ENCODE measurements around the gene RBMS1. TPM values are rescaled to one million over a fixed set of nuclear protein-coding genes. Genes with fewer than 3 reads are reported as not detected.

Gene RBMS1
- total RNA-seq, 2 donors from 2014 or later: 108 to 110 TPM

DNA sequence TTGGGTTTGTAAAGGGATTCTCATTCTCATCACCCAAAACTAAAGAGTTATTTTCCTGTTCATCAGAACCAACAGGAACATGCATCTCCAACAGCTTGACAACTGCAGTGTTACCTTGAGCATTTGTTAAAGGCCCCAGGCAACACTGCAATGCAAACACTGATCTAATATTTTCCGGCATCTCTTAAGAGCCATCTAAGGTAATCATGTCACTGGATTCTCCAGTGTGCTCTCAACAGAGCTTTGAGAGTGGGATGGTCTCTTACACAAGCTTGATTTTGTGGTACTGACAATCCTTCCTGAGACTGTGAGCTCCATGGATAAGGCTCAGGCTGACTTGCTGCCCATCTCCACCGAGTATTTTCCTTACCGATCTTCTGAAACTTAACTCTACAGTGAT is 203.0 kb downstream of the RBMS1 start:
- Mint-ChIP-seq H3K4me3 (no peak overlapping the region), H3K36me3 (ENCODE audit: low read depth) (no peaks in the 10 kb centered on the region), H3K27ac (no peak overlapping the region), H3K27me3 (no peaks in the 10 kb centered on the region), H3K4me1 (peaks cover 19% of the 10 kb centered on the region)
- H3K9me3 ChIP-seq (ENCODE audit: control insufficient read depth, low read length, poor library complexity, severe bottlenecking): no peaks in the 10 kb centered on the region
- DNase-seq (no peak), ATAC-seq (no peak)

DNA sequence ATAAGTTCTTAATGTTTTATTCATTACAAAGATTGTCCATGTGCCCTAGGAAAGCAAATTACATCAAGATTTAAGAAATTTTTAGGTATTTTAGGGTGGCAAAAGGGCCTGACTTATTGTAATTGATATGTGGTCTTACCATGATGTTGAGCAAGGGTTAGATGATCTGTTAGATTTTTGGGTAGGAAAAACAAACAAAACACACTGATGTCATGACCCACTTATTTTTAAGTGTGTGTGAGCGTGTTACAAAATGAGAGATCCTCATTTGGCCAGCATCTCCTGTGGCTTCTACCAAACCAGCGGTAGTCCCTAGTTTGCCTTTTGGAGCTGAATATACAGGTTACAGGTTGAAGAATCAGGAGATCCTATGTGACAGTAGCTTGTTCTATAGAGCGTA is 203.8 kb downstream of the RBMS1 start:
- DNase-seq (no peak), ATAC-seq (no peak)
- Mint-ChIP-seq H3K4me3 (no peak overlapping the region), H3K36me3 (ENCODE audit: low read depth) (no peaks in the 10 kb centered on the region), H3K27ac (peak overlapping the region; percentile 60), H3K4me1 (peaks cover 12% of the 10 kb centered on the region), H3K27me3 (no peaks in the 10 kb centered on the region)
- H3K9me3 ChIP-seq (ENCODE audit: control insufficient read depth, low read length, poor library complexity, severe bottlenecking): no peaks in the 10 kb centered on the region

DNA sequence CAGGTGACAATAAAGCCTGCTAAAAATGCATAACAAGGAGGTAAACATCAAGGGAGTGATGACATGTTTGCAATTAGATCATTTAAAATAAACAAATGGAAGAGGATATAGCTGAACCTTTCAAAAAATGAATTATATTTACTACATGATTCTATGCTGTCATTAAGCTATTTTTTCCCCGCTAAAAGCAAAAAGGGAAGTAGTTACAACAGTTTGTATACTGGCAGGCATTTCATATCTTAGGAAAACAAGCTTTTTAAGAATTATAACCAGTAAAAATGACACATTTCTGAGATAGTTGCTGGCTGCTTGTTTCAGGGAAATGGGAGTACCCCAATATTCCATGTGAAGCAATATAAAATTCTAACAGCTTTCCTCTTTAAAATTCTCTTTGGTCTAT is 204.5 kb downstream of the RBMS1 start:
- H3K9me3 ChIP-seq (ENCODE audit: control insufficient read depth, low read length, poor library complexity, severe bottlenecking): no peaks in the 10 kb centered on the region
- ATAC-seq: no peak
- peak overlapping the region; percentile 60 for H3K27ac Mint-ChIP-seq
- no peak for DNase-seq
- peaks cover 12% of the 10 kb centered on the region for H3K4me1 Mint-ChIP-seq
- H3K36me3 Mint-ChIP-seq (ENCODE audit: low read depth): no peaks in the 10 kb centered on the region
- H3K4me3 Mint-ChIP-seq: no peak overlapping the region
- H3K27me3 Mint-ChIP-seq: no peaks in the 10 kb centered on the region

DNA sequence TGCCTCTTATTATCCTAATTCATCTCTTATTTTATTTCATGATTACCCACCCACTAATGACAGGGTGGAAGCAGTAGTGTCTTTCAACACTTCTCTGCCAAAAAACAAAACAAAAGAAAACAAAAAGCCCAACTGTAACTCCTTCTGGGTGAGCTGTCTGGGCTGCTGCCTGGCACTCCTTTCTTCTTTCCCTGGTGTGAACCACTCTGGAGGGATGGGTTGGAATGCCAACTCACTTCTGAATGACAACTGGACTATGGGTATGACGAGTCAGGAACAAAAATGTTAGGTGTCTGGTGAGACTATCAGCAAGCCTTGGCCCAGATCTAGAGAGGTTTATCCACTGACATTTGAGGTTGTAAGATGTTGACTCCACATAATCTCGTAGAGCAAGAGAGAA is 205.3 kb downstream of the RBMS1 start:
- ATAC-seq (no peak), DNase-seq (no peak)
- H3K27me3 Mint-ChIP-seq: no peaks in the 10 kb centered on the region
- H3K4me3 Mint-ChIP-seq: no peak overlapping the region
- peak overlapping the region; percentile 69 for H3K27ac Mint-ChIP-seq
- H3K36me3 Mint-ChIP-seq (ENCODE audit: low read depth): peaks cover under 1% of the 10 kb centered on the region
- H3K9me3 ChIP-seq (ENCODE audit: control insufficient read depth, low read length, poor library complexity, severe bottlenecking): no peaks in the 10 kb centered on the region
- H3K4me1 Mint-ChIP-seq: peaks cover 13% of the 10 kb centered on the region

DNA sequence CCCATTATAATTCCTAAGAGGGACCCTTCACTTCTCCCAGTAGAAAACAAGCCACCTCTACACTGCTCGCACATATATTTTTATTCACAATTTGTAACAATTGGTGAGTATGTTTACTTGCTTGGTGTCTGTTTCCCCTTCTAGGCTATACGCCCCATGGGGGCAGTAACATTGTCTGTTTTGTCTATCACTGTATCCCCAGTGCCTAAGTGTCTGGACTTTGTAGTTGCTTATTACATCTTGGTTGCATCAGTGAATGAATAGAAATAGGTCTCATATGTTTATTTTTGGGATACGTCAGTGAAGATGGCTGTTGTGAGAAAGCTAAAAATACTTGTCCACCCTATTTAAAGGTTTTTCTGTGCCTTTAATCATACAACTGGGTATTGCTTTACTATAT is 206.1 kb downstream of the RBMS1 start:
- H3K36me3 Mint-ChIP-seq (ENCODE audit: low read depth): peaks cover 4% of the 10 kb centered on the region
- DNase-seq: no peak
- H3K27ac Mint-ChIP-seq: peak overlapping the region; percentile 69
- H3K9me3 ChIP-seq (ENCODE audit: control insufficient read depth, low read length, poor library complexity, severe bottlenecking): no peaks in the 10 kb centered on the region
- H3K4me3 Mint-ChIP-seq: no peak overlapping the region
- peaks cover 20% of the 10 kb centered on the region for H3K4me1 Mint-ChIP-seq
- no peak for ATAC-seq
- H3K27me3 Mint-ChIP-seq: no peaks in the 10 kb centered on the region

DNA sequence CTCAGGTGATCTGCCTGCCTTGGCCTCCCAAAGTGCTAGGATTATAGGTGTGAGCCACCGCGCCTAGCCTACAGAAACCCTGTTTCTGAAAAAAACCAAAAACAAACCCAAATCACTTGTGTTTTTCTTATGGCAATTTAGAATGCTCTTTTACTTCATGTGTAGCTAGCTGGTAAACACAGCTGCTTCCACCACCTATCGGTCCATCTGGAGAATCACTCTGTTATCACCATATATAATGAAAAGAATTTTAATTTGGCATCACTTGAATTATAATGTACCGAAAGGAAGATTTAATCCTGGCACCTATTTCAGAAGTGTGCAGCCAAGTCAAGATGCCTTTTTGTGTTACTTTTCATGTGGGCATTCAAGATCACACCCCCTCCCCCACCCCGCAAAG is 207.1 kb downstream of the RBMS1 start:
- Mint-ChIP-seq H3K36me3 (ENCODE audit: low read depth) (peaks cover 4% of the 10 kb centered on the region), H3K4me3 (no peak overlapping the region)

DNA sequence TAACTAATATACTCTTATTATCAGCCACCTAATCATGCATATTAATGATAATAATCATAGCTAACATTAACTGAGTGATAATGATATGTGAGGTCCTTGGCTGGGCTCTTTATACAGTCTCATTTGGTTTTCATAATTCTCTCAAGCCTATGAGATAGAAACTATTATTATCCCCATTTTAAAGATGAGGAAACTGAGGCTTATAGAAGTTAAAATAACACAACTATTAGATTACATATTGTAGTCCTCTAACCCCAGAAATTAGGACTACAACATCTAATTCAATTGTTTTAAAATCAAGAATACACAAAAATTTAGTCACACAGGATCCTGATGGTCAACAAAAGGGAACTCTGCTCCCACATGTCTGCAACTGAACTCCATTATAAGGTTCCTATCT is 209.9 kb downstream of the RBMS1 start:
- DNase-seq (no peak), ATAC-seq (no peak)
- Mint-ChIP-seq H3K27me3 (no peaks in the 10 kb centered on the region), H3K4me1 (peaks cover 25% of the 10 kb centered on the region), H3K27ac (peak overlapping the region; percentile 66), H3K36me3 (ENCODE audit: low read depth) (peaks cover 4% of the 10 kb centered on the region), H3K4me3 (no peak overlapping the region)
- H3K9me3 ChIP-seq (ENCODE audit: control insufficient read depth, low read length, poor library complexity, severe bottlenecking): no peaks in the 10 kb centered on the region

More for the DNA sequence above, 207.1 kb downstream of the RBMS1 start:
- ATAC-seq (no peak), DNase-seq (no peak)
- H3K27ac Mint-ChIP-seq: no peak overlapping the region
- no peaks in the 10 kb centered on the region for H3K27me3 Mint-ChIP-seq
- peaks cover 17% of the 10 kb centered on the region for H3K4me1 Mint-ChIP-seq
- no peaks in the 10 kb centered on the region for H3K9me3 ChIP-seq (ENCODE audit: control insufficient read depth, low read length, poor library complexity, severe bottlenecking)

DNA sequence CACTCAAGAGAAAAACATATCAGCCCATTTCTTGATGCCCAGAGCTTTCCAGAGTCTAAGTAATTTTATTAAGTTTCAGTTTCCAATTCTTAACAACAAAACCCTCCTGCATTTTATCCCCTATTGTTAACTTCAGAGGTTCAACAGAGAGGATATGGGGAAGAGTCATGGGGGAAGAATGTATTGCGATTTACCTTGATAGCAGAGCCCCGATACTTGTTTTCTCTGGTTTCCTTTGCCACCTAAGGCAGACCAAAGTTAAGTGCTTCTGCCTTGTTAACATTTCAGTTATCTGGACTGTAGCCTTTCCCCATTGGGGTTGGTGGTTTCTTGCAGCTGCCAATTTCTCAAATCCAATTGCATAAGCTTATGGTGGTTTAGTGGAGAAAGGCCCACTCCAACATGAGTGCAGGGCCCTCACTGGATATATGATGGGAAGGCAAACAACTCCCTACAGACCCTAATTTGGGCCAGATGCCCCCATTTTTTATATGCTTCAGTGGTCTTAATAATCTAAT is 211.5 kb downstream of the RBMS1 start:
- H3K9me3 ChIP-seq (ENCODE audit: control insufficient read depth, low read length, poor library complexity, severe bottlenecking): no peaks in the 10 kb centered on the region
- no peaks in the 10 kb centered on the region for H3K27me3 Mint-ChIP-seq
- no peak overlapping the region for H3K4me3 Mint-ChIP-seq
- DNase-seq: no peak
- H3K27ac Mint-ChIP-seq: peak overlapping the region; percentile 66
- ATAC-seq: no peak
- peaks cover 21% of the 10 kb centered on the region for H3K4me1 Mint-ChIP-seq
- peaks cover 6% of the 10 kb centered on the region for H3K36me3 Mint-ChIP-seq (ENCODE audit: low read depth)

DNA sequence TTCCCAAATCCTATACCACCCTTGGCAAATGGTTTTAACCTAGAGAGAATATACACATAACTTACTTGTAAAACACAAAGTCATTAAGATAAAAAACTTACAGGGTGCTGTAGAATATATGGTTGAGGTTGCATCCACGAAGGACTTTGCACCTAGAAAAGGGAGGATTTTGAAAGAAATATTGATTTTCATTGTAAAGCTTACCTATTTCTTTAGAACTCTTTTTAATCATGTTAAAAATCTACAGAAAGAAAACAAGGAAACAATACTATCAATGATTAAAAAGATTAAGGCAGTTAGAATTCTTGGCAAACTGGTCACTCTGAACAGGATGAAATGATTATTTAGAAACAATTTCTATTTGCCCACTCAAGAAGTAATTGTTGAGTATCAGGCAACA is 212.4 kb downstream of the RBMS1 start:
- no peak for ATAC-seq
- Mint-ChIP-seq H3K36me3 (ENCODE audit: low read depth) (peaks cover 6% of the 10 kb centered on the region), H3K27ac (peak overlapping the region; percentile 29), H3K27me3 (no peaks in the 10 kb centered on the region), H3K4me3 (no peak overlapping the region), H3K4me1 (peaks cover 21% of the 10 kb centered on the region)
- no peak for DNase-seq
- no peaks in the 10 kb centered on the region for H3K9me3 ChIP-seq (ENCODE audit: control insufficient read depth, low read length, poor library complexity, severe bottlenecking)

DNA sequence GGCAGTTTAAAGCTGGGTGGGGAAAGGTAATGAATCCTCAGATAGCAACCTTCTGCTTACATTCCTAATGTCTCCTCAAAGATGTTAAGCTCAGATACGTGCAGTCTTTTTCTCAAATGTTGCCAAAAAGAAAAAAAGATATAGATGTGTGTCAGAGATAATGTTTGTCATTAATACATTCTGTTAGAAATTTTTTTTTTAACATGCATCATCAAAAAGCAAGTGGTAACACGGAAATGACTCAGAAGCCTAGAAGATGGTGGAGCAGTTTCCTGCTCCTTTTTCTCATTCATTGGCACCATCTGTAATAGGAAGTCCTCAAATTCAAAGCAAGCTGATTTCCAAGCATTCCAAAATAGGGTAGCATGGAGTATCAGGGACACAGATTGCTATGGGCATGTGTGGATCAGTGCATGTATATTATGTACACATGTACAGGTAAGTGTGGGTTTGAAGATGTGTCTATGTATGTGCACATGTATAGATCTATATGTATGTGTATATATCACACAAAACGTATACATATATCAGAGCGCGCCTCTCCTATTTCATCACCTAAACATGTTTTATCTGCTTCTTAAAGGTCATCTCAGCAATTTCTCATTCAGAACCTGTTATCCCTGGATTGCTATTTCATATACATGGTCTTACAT is 213.7 kb downstream of the RBMS1 start:
- H3K36me3 Mint-ChIP-seq (ENCODE audit: low read depth): peaks cover 10% of the 10 kb centered on the region
- peaks cover 21% of the 10 kb centered on the region for H3K4me1 Mint-ChIP-seq
- H3K27ac Mint-ChIP-seq: peak overlapping the region; percentile 89
- H3K27me3 Mint-ChIP-seq: no peaks in the 10 kb centered on the region
- ATAC-seq (peak; percentile 80), DNase-seq (no peak)
- no peaks in the 10 kb centered on the region for H3K9me3 ChIP-seq (ENCODE audit: control insufficient read depth, low read length, poor library complexity, severe bottlenecking)
- no peak overlapping the region for H3K4me3 Mint-ChIP-seq

DNA sequence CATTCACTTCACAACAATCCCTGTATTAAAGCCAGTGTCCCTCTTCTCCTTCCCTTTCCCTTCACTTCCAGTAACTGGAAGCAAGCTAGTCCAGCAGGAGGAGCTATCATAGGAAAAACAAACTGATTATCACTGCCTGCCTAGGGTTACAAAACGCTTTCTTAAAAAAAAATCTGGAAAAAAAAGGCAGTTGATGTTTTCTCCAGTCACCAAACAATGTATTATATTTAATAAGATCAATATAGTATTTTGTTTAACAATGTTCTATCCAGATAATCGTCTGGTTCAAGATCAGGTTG is 214.8 kb downstream of the RBMS1 start:
- Mint-ChIP-seq H3K4me3 (no peak overlapping the region), H3K36me3 (ENCODE audit: low read depth) (peaks cover 13% of the 10 kb centered on the region), H3K4me1 (peaks cover 23% of the 10 kb centered on the region), H3K27me3 (no peaks in the 10 kb centered on the region), H3K27ac (peak overlapping the region; percentile 54)
- ATAC-seq: no peak
- DNase-seq: no peak
- H3K9me3 ChIP-seq (ENCODE audit: control insufficient read depth, low read length, poor library complexity, severe bottlenecking): no peaks in the 10 kb centered on the region

DNA sequence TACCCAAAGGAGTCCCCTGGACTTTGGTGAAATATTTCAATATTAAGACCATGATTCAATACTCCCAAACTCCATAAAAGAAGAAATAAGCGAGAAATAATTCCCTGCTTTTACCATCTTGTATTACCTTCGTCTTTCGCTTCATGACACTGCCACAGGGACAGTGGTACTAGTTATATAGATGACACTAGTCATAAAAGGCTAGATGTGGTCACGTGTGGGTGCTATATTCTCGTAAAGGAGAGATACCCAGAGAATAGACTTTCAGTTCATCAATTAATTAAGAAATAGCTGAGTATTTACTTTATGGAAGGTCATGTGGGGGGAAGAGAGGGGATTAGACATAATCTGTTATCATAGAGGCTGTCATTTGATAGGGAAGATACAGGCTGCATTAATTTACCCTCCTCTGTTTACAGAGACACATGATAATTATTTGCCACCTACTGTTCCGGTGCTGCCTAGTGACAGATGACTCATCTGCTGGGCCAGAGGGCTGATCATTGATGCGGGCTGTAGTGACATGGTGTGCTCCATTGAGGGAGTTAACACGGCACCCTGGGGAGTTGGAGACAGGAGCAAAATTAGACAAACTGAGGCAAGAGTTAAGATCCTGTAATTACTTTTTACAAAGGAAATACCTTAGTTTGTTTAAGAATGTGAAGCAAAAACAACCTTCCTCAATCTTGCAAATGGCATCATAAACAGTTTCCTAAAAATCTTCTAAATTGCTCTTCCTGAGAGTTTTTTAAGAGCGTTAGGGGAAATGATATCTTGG is 215.3 kb downstream of the RBMS1 start:
- peaks cover 13% of the 10 kb centered on the region for H3K36me3 Mint-ChIP-seq (ENCODE audit: low read depth)
- DNase-seq: no peak
- H3K4me1 Mint-ChIP-seq: peaks cover 22% of the 10 kb centered on the region
- H3K27ac Mint-ChIP-seq: peak overlapping the region; percentile 54
- no peaks in the 10 kb centered on the region for H3K27me3 Mint-ChIP-seq
- H3K9me3 ChIP-seq (ENCODE audit: control insufficient read depth, low read length, poor library complexity, severe bottlenecking): no peaks in the 10 kb centered on the region
- H3K4me3 Mint-ChIP-seq: no peak overlapping the region
- ATAC-seq: peak; percentile 52

DNA sequence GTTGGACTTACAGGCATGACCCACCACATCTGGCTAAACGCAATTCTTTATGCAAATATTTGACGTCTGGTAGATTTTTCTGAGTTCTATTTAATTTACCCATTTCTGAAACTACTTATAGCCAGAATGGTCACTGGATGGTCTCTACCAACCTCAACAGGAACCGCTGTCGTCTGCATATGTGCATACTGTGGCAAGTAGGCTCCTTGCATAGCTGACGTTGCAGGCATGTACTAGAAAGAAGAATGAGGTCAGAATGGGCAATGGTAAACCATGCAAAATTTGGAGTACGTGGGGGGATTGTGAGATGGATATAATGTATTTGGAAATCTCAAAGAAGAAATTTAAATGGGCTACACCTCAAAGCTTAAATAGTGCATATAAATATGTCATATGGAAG is 216.5 kb downstream of the RBMS1 start:
- Mint-ChIP-seq H3K27ac (no peak overlapping the region), H3K27me3 (no peaks in the 10 kb centered on the region), H3K4me1 (peaks cover 15% of the 10 kb centered on the region), H3K4me3 (no peak overlapping the region), H3K36me3 (ENCODE audit: low read depth) (peaks cover 11% of the 10 kb centered on the region)
- ATAC-seq (no peak), DNase-seq (no peak)
- no peaks in the 10 kb centered on the region for H3K9me3 ChIP-seq (ENCODE audit: control insufficient read depth, low read length, poor library complexity, severe bottlenecking)

DNA sequence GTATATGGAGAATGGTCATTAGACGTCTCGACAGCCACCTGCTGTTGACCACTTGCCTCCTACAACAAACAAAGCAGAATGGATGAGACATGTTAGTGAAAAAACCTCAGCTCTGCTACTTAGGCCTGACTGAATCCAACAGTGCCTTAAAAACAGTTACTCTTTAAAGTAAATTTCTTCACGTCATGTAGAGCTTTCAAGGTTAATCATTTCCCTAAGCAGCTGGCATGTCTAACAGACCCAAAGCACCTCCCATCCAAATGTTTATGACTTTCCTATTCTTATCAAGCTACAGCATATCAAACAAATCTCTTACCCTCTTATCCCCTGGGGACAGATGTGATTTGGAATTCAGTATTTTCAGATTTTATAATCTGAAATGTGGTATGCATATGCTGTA is 218.0 kb downstream of the RBMS1 start:
- H3K27me3 Mint-ChIP-seq: no peaks in the 10 kb centered on the region
- H3K27ac Mint-ChIP-seq: peak overlapping the region; percentile 37
- H3K36me3 Mint-ChIP-seq (ENCODE audit: low read depth): peaks cover 11% of the 10 kb centered on the region
- no peak for ATAC-seq
- H3K4me1 Mint-ChIP-seq: peaks cover 13% of the 10 kb centered on the region
- no peaks in the 10 kb centered on the region for H3K9me3 ChIP-seq (ENCODE audit: control insufficient read depth, low read length, poor library complexity, severe bottlenecking)
- DNase-seq: no peak
- H3K4me3 Mint-ChIP-seq: no peak overlapping the region

All from T-helper 17 cell (primary cell).